SK-N-SH treated with all-trans-retinoic acid at 6 μM for 48 hours (cell line): Measurements from ENCODE around the gene DHX9.

Source experiments
- BACH2 ChIP-seq: fragments of 250-450 bp; sonication (Bioruptor Pico); IDR thresholded peaks from 2 replicates; pipeline ENCODE4 v1.9.0; 2021; ENCODE audit warnings: mild to moderate bottlenecking, borderline replicate concordance
- RARB ChIP-seq: fragments of 250-450 bp; sonication (Bioruptor Pico); IDR thresholded peaks from 2 replicates; pipeline ENCODE4 v1.8.0; 2021; ENCODE audit warnings: mild to moderate bottlenecking, moderate library complexity
- TOX ChIP-seq: fragments of 250-450 bp; sonication (Bioruptor Pico); IDR thresholded peaks from 2 replicates; pipeline ENCODE4 v1.8.0; 2021; ENCODE audit warnings: mild to moderate bottlenecking, moderate library complexity, borderline replicate concordance
- ZFP30 ChIP-seq: fragments of 450-650 bp; formaldehyde crosslinking; IDR thresholded peaks from 2 replicates; pipeline ENCODE4 v1.5.0; 2022; ENCODE audit warnings: mild to moderate bottlenecking, moderate library complexity
- ZNF70 ChIP-seq: fragments of 450-650 bp; formaldehyde crosslinking; IDR thresholded peaks from 2 replicates; pipeline ENCODE4 v1.5.0; 2020; ENCODE audit warnings: mild to moderate bottlenecking, moderate library complexity
- ZNF8 ChIP-seq: fragments of 450-650 bp; formaldehyde crosslinking; IDR thresholded peaks from 2 replicates; pipeline ENCODE4 v1.5.0; 2020; ENCODE audit warnings: mild to moderate bottlenecking, moderate library complexity
- TF ChIP-seq, protein P1 (sequence below): fragments of 250-450 bp; sonication (Bioruptor Pico); IDR thresholded peaks from 2 replicates; pipeline ENCODE4 v1.5.0; 2020; ENCODE audit warnings: mild to moderate bottlenecking, moderate library complexity
- TF ChIP-seq, protein P2 (sequence below): fragments of 250-450 bp; sonication (Bioruptor Pico); IDR thresholded peaks from 2 replicates; pipeline ENCODE4 v1.8.0; 2020; ENCODE audit warnings: mild to moderate bottlenecking, moderate library complexity, borderline replicate concordance
- TF ChIP-seq, protein P3 (sequence below): fragments of 250-450 bp; sonication (Bioruptor Pico); IDR thresholded peaks from 2 replicates; pipeline ENCODE4 v1.5.1; 2020; ENCODE audit warnings: low read depth, mild to moderate bottlenecking, moderate library complexity

DNA sequence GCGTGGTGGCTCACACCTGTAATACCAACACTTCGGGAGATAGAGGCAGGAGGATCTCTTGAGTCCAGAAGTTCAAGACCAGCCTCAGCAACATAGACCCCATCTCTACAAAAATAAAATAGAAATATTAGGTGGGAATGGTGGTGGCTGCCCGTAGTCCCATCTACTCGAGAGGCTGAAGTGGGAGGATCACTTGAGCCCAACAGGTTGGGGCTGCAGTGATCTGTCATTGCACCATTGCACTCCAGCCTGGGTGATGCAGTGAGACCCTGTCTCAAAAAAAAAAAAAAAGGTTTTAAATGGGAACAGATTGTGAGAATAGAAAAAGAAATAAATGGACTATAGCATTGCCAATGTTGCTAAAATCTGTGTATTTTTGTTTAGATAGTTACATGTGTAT lies 11.2 kb downstream of the DHX9 start:
- TF ChIP-seq, protein P1, sequence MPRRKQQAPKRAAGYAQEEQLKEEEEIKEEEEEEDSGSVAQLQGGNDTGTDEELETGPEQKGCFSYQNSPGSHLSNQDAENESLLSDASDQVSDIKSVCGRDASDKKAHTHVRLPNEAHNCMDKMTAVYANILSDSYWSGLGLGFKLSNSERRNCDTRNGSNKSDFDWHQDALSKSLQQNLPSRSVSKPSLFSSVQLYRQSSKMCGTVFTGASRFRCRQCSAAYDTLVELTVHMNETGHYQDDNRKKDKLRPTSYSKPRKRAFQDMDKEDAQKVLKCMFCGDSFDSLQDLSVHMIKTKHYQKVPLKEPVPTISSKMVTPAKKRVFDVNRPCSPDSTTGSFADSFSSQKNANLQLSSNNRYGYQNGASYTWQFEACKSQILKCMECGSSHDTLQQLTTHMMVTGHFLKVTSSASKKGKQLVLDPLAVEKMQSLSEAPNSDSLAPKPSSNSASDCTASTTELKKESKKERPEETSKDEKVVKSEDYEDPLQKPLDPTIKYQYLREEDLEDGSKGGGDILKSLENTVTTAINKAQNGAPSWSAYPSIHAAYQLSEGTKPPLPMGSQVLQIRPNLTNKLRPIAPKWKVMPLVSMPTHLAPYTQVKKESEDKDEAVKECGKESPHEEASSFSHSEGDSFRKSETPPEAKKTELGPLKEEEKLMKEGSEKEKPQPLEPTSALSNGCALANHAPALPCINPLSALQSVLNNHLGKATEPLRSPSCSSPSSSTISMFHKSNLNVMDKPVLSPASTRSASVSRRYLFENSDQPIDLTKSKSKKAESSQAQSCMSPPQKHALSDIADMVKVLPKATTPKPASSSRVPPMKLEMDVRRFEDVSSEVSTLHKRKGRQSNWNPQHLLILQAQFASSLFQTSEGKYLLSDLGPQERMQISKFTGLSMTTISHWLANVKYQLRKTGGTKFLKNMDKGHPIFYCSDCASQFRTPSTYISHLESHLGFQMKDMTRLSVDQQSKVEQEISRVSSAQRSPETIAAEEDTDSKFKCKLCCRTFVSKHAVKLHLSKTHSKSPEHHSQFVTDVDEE = no peak
- TF ChIP-seq, protein P2, sequence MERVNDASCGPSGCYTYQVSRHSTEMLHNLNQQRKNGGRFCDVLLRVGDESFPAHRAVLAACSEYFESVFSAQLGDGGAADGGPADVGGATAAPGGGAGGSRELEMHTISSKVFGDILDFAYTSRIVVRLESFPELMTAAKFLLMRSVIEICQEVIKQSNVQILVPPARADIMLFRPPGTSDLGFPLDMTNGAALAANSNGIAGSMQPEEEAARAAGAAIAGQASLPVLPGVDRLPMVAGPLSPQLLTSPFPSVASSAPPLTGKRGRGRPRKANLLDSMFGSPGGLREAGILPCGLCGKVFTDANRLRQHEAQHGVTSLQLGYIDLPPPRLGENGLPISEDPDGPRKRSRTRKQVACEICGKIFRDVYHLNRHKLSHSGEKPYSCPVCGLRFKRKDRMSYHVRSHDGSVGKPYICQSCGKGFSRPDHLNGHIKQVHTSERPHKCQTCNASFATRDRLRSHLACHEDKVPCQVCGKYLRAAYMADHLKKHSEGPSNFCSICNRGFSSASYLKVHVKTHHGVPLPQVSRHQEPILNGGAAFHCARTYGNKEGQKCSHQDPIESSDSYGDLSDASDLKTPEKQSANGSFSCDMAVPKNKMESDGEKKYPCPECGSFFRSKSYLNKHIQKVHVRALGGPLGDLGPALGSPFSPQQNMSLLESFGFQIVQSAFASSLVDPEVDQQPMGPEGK (CRISPR knock-in tag) = no peak
- no peak for TF ChIP-seq TOX (CRISPR knock-in tag)
- TF ChIP-seq BACH2 = no peak
- TF ChIP-seq RARB = no peak
- TF ChIP-seq ZFP30 (CRISPR knock-in tag) = no peak
- TF ChIP-seq, protein P3, sequence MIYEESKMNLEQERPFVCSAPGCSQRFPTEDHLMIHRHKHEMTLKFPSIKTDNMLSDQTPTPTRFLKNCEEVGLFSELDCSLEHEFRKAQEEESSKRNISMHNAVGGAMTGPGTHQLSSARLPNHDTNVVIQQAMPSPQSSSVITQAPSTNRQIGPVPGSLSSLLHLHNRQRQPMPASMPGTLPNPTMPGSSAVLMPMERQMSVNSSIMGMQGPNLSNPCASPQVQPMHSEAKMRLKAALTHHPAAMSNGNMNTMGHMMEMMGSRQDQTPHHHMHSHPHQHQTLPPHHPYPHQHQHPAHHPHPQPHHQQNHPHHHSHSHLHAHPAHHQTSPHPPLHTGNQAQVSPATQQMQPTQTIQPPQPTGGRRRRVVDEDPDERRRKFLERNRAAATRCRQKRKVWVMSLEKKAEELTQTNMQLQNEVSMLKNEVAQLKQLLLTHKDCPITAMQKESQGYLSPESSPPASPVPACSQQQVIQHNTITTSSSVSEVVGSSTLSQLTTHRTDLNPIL (CRISPR knock-in tag) = no peak
- TF ChIP-seq ZNF8 (CRISPR knock-in tag) = no peak
- no peak for TF ChIP-seq ZNF70
